K562 (cell line): ENCODE results near the gene C10orf71. TPM values are rescaled to one million over a fixed set of nuclear protein-coding genes. Genes with fewer than 3 reads are reported as not detected.

Experiments used
- ATAC-seq: fragments of 200-7000 bp; cut with Tn5 transposase; 3 replicates; pipeline ENCODE4 v1.9.1; 2020; ENCODE audit warnings: moderate library complexity
- BruUV-seq: library from RNA; stranded (reverse); fragments of 400-500 nt; replicated peaks from 2 replicates; lab custom pipeline; 2021; lab: Mats Ljungman, UMichigan
- CTCF ChIA-PET: fragments of 300-600 bp; formaldehyde crosslinking; extraction: SDS; loops from one replicate; lab custom pipeline; 2021; ENCODE audit warnings: low intra/inter-chr PET ratio; lab: Yijun Ruan, JAX
- POLR2A ChIA-PET: fragments of 300-600, 350-650 bp; sonication (Branson Sonifier 250); formaldehyde crosslinking; extraction: SDS; loops from one replicate; lab custom pipeline; 2021; ENCODE audit warnings: antibody characterized with exemption, inconsistent platforms; lab: Yijun Ruan, JAX
- DNase-seq, 4 experiments: peaks; one replicate each; pipeline versions ENCODE4 v3.0.0 to v3.0.0-alpha.2; 2011 to 2018; ENCODE audit warnings: low spot score in 3 of 4, mixed read lengths in 3 of 4; ENCODE audit errors: extremely low read depth in 1 of 4
- FAIRE-seq: peaks from 2 replicates; lab custom pipeline; 2011; peaks lifted over from hg19 to GRCh38; lab: Jason Lieb, UNC
- H2AFZ ChIP-seq: 2 replicates; pipeline ENCODE4 v1.6.0; 2011; ENCODE audit warnings: low read depth, low read length, control low read depth, inconsistent platforms
- H3K27ac ChIP-seq: fragments of 200-600 bp; 3 replicates; pipeline ENCODE4 v1.8.0; 2011; ENCODE audit warnings: low read depth, mild to moderate bottlenecking, control low read depth, inconsistent platforms, low read length, moderate library complexity, mixed read lengths; ENCODE audit errors: extremely low read depth
- H3K27me3 ChIP-seq, 2 experiments: fragments of 300-600 bp in 1 of 2; 2 replicates in 1 of 2; 3 replicates in 1 of 2; pipeline versions ENCODE4 v1.6.0 to v1.8.0; 2011; ENCODE audit warnings: inconsistent platforms in 2 of 2, low read length in 2 of 2, mild to moderate bottlenecking in 1 of 2, mixed read lengths in 1 of 2, moderate library complexity in 1 of 2; ENCODE audit not compliant: control insufficient read depth in 2 of 2, insufficient read depth in 2 of 2
- H3K36me3 ChIP-seq: fragments of 300-600 bp; 3 replicates; pipeline ENCODE4 v1.8.0; 2011; ENCODE audit warnings: mild to moderate bottlenecking, low read length, inconsistent platforms; ENCODE audit not compliant: control insufficient read depth, insufficient read depth
- H3K4me1 ChIP-seq, 2 experiments: fragments of 200-600 bp in 1 of 2; replicated peaks in 1 of 2; 2 replicates in 1 of 2; 3 replicates in 1 of 2; pipeline versions ENCODE4 v1.5.1 to v1.8.0; 2011; ENCODE audit warnings: inconsistent platforms in 2 of 2, low read length in 2 of 2, mild to moderate bottlenecking in 1 of 2, mixed read lengths in 1 of 2, moderate library complexity in 1 of 2; ENCODE audit not compliant: control insufficient read depth in 2 of 2, insufficient read depth in 2 of 2
- H3K4me2 ChIP-seq: 2 replicates; pipeline ENCODE4 v1.6.1; 2011; ENCODE audit warnings: low read length, control low read depth, inconsistent platforms, mixed read lengths; ENCODE audit not compliant: insufficient read depth
- H3K4me3 ChIP-seq: fragments of 200-600 bp; sonication (generic), shearing (Covaris generic); 2 replicates; pipeline ENCODE4 v1.5.1; 2016; ENCODE audit warnings: control low read depth, inconsistent platforms
- H3K79me2 ChIP-seq: fragments of 200-600 bp; 3 replicates; pipeline ENCODE4 v1.8.0; 2011; ENCODE audit warnings: low read length, inconsistent platforms; ENCODE audit not compliant: control insufficient read depth, insufficient read depth
- H3K9ac ChIP-seq, 2 experiments: 2 replicates each; pipeline versions ENCODE4 v1.6.0 to v1.6.1; 2011; ENCODE audit warnings: low read depth in 2 of 2, low read length in 2 of 2, control low read depth in 1 of 2, inconsistent platforms in 1 of 2, mild to moderate bottlenecking in 1 of 2, mixed read lengths in 1 of 2; ENCODE audit not compliant: insufficient read depth in 1 of 2
- H3K9me1 ChIP-seq: one replicate; pipeline ENCODE4 v1.6.0; 2011; ENCODE audit warnings: inconsistent platforms, mild to moderate bottlenecking, low read length, moderate library complexity; ENCODE audit not compliant: control insufficient read depth, insufficient read depth
- H3K9me3 ChIP-seq: replicated peaks from 2 replicates; pipeline ENCODE4 v1.5.1; 2011; ENCODE audit warnings: low read depth, low read length, inconsistent platforms; ENCODE audit not compliant: control insufficient read depth, insufficient read depth
- H4K20me1 ChIP-seq: replicated peaks from 2 replicates; pipeline ENCODE4 v1.6.1; 2011; ENCODE audit warnings: low read length, inconsistent platforms, mixed read lengths; ENCODE audit not compliant: control insufficient read depth, insufficient read depth
- ARID2 ChIP-seq: fragments of 450-650 bp; IDR thresholded peaks from 2 replicates; pipeline ENCODE4 v1.6.1; 2017; ENCODE audit warnings: antibody characterized with exemption, mild to moderate bottlenecking
- C11orf30 ChIP-seq: fragments of 450-650 bp; IDR thresholded peaks from 2 replicates; pipeline ENCODE4 v1.6.1; 2016; ENCODE audit warnings: low read depth, mild to moderate bottlenecking
- CBFA2T2 ChIP-seq: fragments of 450-650 bp; conservative IDR thresholded peaks from 2 replicates; pipeline ENCODE4 v1.6.1; 2017; ENCODE audit warnings: mild to moderate bottlenecking
- CBFA2T3 ChIP-seq: fragments of 450-650 bp; IDR thresholded peaks from 2 replicates; pipeline ENCODE4 v1.6.1; 2017
- GTF2A2 ChIP-seq: IDR thresholded peaks from 2 replicates; pipeline ENCODE4 v1.6.1; 2016; ENCODE audit warnings: mild to moderate bottlenecking, missing genetic modification characterization, missing compliant biosample characterization
- NELFE ChIP-seq: IDR thresholded peaks from 2 replicates; pipeline ENCODE4 v1.6.1; 2011; ENCODE audit warnings: mild to moderate bottlenecking; ENCODE audit not compliant: insufficient read depth, insufficient read length
- OTX1 ChIP-seq: fragments of 450-650 bp; formaldehyde crosslinking; IDR thresholded peaks from 2 replicates; pipeline ENCODE4 v1.4.0; 2022; ENCODE audit warnings: mild to moderate bottlenecking
- SMARCA4 ChIP-seq: fragments of 450-650 bp; IDR thresholded peaks from 2 replicates; pipeline ENCODE4 v1.6.1; 2016
- TAF1 ChIP-seq: IDR thresholded peaks from 2 replicates; pipeline ENCODE4 v1.6.1; 2011; ENCODE audit warnings: mild to moderate bottlenecking, low read length, moderate library complexity; ENCODE audit not compliant: insufficient read depth, control insufficient read depth, severe bottlenecking; ENCODE audit errors: extremely low read depth
- TAL1 ChIP-seq: fragments of 450-650 bp; IDR thresholded peaks from 2 replicates; pipeline ENCODE4 v1.6.1; 2016; ENCODE audit warnings: mild to moderate bottlenecking
- TCFL5 ChIP-seq: fragments of 250-450 bp; sonication (Bioruptor Pico); conservative IDR thresholded peaks from 2 replicates; pipeline ENCODE4 v1.6.1; 2021; ENCODE audit warnings: mild to moderate bottlenecking, moderate library complexity, matching md5 sums
- ZNF175 ChIP-seq: fragments of 200-800 bp; sonication (Bioruptor generic); IDR thresholded peaks from 2 replicates; pipeline ENCODE4 v1.6.1; 2016; ENCODE audit warnings: low read depth, mild to moderate bottlenecking, missing genetic modification characterization, missing compliant biosample characterization
- ZNF311 ChIP-seq: fragments of 250-450 bp; sonication (Bioruptor Pico); IDR thresholded peaks from 2 replicates; pipeline ENCODE4 v1.4.0; 2020; ENCODE audit warnings: mild to moderate bottlenecking, moderate library complexity
- ZNF644 ChIP-seq: fragments of 200-800 bp; sonication (Bioruptor generic); IDR thresholded peaks from 2 replicates; pipeline ENCODE4 v1.6.1; 2016; ENCODE audit warnings: low read depth, missing genetic modification characterization, missing compliant biosample characterization
- ZNF778 ChIP-seq: fragments of 450-650 bp; formaldehyde crosslinking; IDR thresholded peaks from 2 replicates; pipeline ENCODE4 v1.4.0; 2020; ENCODE audit warnings: mild to moderate bottlenecking, moderate library complexity
- WGBS: fragments of 100-300 bp; shearing (Covaris generic); methylation state at CpG from one replicate; pipeline ENCODE4 v1.1.6; 2016; ENCODE audit warnings: low coverage, mixed read lengths; ENCODE audit not compliant: insufficient coverage; ENCODE audit errors: missing lambda C conversion rate; 5-methylcytosine and 5-hydroxymethylcytosine counted together
- in situ Hi-C: fragments of 300-500 bp; cut with MboI; formaldehyde crosslinking; loops from 4 replicates; pipeline ENCODE4 v1.15.0; 2018; ENCODE audit warnings: inconsistent platforms, mixed read lengths
- intact Hi-C: fragments of 100-400 bp; cut with micrococcal nuclease; formaldehyde crosslinking; loops from 2 replicates; pipeline ENCODE4 v1.14.2; 2022
- polyA plus RNA-seq, 8 experiments: library from polyadenylated mRNA; depleted of rRNA in 4 of 8; stranded (reverse) in 5 of 8; unstranded in 3 of 8; fragments of >200 nt; fragmentation: Nextera tagmentation in 2 of 8; fragmentation: Illumina TruSeq in 1 of 8; extraction: Ambion mirVana in 2 of 8; extraction: Trizol in 1 of 8; gene quantifications; 2 replicates each; pipeline versions ENCODE4 v1.2.1 to v1.2.3, GENCODE V29; 2011 to 2014; ENCODE audit warnings: inconsistent platforms in 1 of 8, missing spikeins in 1 of 8
- total RNA-seq, 7 experiments: library from RNA; depleted of rRNA in 6 of 7; stranded (reverse); fragments of >200 nt in 6 of 7; fragmentation: Illumina TruSeq in 2 of 7; extraction: Trizol in 2 of 7; gene quantifications; 2 replicates each; pipeline versions ENCODE4 v1.2.1 to v1.2.3, GENCODE V29; 2011 to 2021; ENCODE audit warnings: low replicate concordance in 1 of 7
- TF ChIP-seq, protein P1 (sequence below): sonication (generic); formaldehyde crosslinking; IDR thresholded peaks from 2 replicates; pipeline ENCODE4 v1.8.0; 2022; ENCODE audit warnings: mild to moderate bottlenecking, missing genetic modification reagents
- TF ChIP-seq, protein P2 (sequence below), 3 experiments: fragments of 200-800 bp in 1 of 3; fragments of 250-450 bp in 1 of 3; fragments of 450-650 bp in 1 of 3; sonication (Bioruptor Pico) in 1 of 3; sonication (Bioruptor generic) in 1 of 3; formaldehyde crosslinking in 1 of 3; IDR thresholded peaks; 2 replicates each; pipeline versions ENCODE4 v1.6.1 to v1.8.0; 2016 to 2022; ENCODE audit warnings: mild to moderate bottlenecking in 2 of 3, missing genetic modification characterization in 2 of 3, missing compliant biosample characterization in 1 of 3, moderate library complexity in 1 of 3
- TF ChIP-seq, protein P3 (sequence below): fragments of 450-650 bp; formaldehyde crosslinking; IDR thresholded peaks from 2 replicates; pipeline ENCODE4 v1.4.0; 2020; ENCODE audit warnings: mild to moderate bottlenecking, mixed read lengths

The C10orf71 gene
- total and polyA plus RNA-seq, 9 of the 15 experiments (the other 6 are each of a cell fraction or from before 2014, with no cell fraction given) = 0.06 to 4.5 (median 1.3) TPM

DNA sequence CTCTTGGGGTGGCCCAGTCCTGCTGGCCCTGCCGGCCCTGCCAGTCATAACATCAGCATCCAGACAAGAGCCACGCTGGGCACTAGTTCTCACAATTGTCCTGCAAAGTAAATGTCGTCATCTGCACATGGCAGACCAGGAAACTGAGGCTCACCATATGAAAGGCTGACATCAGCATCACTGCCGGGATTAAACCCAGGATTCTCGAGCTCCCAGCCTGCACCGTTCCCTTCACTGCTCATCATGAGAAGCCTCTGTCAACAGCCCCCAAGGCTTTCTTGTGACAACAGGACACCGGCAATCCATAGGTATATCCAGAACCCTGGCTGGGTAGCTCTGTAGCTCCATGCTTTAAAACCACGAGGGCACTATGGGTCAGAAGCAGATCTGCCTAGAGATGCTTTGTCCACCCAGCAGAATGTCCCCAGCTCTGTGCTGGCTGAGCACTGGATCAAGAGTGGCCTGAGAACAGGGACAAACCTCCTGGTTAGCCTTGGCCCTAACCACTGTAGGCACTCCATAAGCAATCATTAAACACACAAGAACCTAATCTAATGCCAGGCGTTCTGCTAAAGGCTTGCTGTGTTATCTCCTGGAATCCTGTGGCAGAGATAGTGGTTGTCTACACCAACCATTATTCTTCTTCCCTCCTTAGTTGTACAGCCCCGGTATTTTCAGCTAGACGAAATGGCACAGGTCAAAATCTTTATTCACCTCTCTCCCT is 41.2 kb upstream of the C10orf71 start:
- no peak overlapping the region for H3K9ac ChIP-seq
- WGBS = 50% methylated on average over 11 of the region's 11 CpGs
- no peak overlapping the region for H3K4me2 ChIP-seq
- no peaks in the 10 kb centered on the region for H4K20me1 ChIP-seq
- H3K79me2 ChIP-seq = no peaks in the 10 kb centered on the region
- POLR2A ChIA-PET = interaction anchor here (0.7 kb wide), 1 partner anchor 144 kb away, joined by 3 read pairs; no protein-coding TSS in a partner anchor
- no peak overlapping the region for H3K4me3 ChIP-seq
- no TSS peak for BruUV-seq
- in situ Hi-C loops = no loop called here
- no peaks in the 10 kb centered on the region for H3K36me3 ChIP-seq
- CTCF ChIA-PET = no interaction called here
- FAIRE-seq = no peak
- H3K27ac ChIP-seq = no peak overlapping the region
- H3K4me1 ChIP-seq = peaks cover 18% of the 10 kb centered on the region in 2 experiments; a peak in 4 of 5 replicates
- no peaks in the 10 kb centered on the region for H3K9me1 ChIP-seq
- DNase-seq = no peak
- no peak for ATAC-seq
- no peaks in the 10 kb centered on the region for H3K9me3 ChIP-seq
- H3K27me3 ChIP-seq = no peaks in the 10 kb centered on the region
- H2AFZ ChIP-seq = no peak overlapping the region
- intact Hi-C loops = no loop called here
- peak; percentile 63 for TF ChIP-seq CBFA2T3
- TF ChIP-seq ZNF778 = no peak
- TF ChIP-seq ARID2 = no peak
- TF ChIP-seq, protein P1, sequence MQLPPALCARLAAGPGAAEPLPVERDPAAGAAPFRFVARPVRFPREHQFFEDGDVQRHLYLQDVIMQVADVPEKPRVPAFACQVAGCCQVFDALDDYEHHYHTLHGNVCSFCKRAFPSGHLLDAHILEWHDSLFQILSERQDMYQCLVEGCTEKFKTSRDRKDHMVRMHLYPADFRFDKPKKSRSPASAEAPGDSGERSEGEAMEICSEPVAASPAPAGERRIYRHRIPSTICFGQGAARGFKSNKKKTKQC = no peak
- TF ChIP-seq OTX1 (CRISPR knock-in tag) = no peak
- TF ChIP-seq GTF2A2 (tag) = no peak
- no peak for TF ChIP-seq ZNF644 (tag)
- no peak for TF ChIP-seq ZNF311 (CRISPR knock-in tag)
- no peak for TF ChIP-seq TCFL5 (CRISPR knock-in tag)
- TF ChIP-seq, protein P2, sequence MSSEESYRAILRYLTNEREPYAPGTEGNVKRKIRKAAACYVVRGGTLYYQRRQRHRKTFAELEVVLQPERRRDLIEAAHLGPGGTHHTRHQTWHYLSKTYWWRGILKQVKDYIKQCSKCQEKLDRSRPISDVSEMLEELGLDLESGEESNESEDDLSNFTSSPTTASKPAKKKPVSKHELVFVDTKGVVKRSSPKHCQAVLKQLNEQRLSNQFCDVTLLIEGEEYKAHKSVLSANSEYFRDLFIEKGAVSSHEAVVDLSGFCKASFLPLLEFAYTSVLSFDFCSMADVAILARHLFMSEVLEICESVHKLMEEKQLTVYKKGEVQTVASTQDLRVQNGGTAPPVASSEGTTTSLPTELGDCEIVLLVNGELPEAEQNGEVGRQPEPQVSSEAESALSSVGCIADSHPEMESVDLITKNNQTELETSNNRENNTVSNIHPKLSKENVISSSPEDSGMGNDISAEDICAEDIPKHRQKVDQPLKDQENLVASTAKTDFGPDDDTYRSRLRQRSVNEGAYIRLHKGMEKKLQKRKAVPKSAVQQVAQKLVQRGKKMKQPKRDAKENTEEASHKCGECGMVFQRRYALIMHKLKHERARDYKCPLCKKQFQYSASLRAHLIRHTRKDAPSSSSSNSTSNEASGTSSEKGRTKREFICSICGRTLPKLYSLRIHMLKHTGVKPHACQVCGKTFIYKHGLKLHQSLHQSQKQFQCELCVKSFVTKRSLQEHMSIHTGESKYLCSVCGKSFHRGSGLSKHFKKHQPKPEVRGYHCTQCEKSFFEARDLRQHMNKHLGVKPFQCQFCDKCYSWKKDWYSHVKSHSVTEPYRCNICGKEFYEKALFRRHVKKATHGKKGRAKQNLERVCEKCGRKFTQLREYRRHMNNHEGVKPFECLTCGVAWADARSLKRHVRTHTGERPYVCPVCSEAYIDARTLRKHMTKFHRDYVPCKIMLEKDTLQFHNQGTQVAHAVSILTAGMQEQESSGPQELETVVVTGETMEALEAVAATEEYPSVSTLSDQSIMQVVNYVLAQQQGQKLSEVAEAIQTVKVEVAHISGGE (CRISPR knock-in tag; IDR thresholded peaks at IDR 0.05) = 0 out of 6 replicates have a peak, but pooled peaks of 1 of the 3 experiments have one; percentile 11
- TF ChIP-seq TAL1 = peak; percentile 11; the same call in 1 of the 2 replicates
- TF ChIP-seq TAF1 = no peak
- TF ChIP-seq CBFA2T2 = peak; percentile 36; the same call in 1 of the 2 replicates
- TF ChIP-seq, protein P3, sequence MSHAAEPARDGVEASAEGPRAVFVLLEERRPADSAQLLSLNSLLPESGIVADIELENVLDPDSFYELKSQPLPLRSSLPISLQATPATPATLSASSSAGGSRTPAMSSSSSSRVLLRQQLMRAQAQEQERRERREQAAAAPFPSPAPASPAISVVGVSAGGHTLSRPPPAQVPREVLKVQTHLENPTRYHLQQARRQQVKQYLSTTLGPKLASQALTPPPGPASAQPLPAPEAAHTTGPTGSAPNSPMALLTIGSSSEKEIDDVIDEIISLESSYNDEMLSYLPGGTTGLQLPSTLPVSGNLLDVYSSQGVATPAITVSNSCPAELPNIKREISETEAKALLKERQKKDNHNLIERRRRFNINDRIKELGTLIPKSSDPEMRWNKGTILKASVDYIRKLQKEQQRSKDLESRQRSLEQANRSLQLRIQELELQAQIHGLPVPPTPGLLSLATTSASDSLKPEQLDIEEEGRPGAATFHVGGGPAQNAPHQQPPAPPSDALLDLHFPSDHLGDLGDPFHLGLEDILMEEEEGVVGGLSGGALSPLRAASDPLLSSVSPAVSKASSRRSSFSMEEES (CRISPR knock-in tag) = no peak
- TF ChIP-seq C11orf30 = no peak
- no peak for TF ChIP-seq ZNF175 (CRISPR knock-in tag)
- TF ChIP-seq NELFE = no peak
- no peak for TF ChIP-seq SMARCA4
